ENCODE results near the gene ACVR2A. TPM values are rescaled to one million over a fixed set of nuclear protein-coding genes. Genes with fewer than 3 reads are reported as not detected.
A peak's percentile ranks its signal among the peaks of the same experiment; 100 is the strongest.

The ACVR2A gene
- total and polyA plus RNA-seq, 2 donors (not counting 1 experiment from before 2014, with no cell fraction given): 0.91 to 2.0 TPM

DNA sequence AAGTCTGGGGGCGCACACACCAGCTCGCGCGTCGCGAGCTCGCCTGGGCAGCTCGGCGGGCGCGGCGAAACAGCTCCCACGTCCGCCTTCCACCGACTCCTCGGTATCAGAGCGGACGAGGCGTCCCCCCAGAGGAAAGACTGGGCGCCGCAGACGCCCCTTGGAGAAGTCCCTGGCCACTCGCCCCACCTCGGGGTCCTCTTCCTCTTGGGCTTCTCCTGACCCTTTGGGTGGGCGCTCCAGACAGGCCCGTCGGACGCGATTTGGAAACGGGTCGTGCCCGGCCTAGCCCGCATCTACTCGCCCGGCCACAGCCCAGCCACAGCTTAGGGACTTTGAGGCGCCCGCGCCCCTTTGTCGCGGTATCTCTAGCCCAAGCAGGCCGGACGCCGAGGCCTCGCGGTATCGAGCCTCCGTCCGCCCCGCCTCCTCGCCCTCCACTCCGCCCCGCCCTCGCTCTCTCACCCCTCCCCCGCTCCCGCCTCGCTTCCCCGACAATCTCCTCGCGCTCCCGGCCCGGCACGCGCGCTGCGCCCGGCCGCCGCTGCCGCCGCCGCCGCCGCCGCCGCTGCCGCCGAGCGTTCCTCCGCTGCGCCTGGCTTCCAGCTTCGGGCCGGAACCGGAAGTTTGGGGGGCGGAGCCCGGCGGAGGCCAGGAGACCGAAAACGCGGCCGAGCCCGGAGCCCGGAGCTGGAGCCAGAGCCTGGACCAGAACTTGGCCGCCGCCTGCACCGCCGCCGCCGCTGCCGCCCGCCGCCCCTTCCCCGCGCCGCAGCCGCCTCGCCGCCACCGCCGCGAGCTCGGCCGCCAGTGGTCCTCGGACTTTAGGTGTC is 749 bp upstream of the ACVR2A start:
- peak overlapping the region; percentile 29 to 56 for H3K27ac ChIP-seq (ENCODE audit: low read length in 2 of 2)
- H3K27me3 Mint-ChIP-seq: peaks cover 51% of the 10 kb centered on the region

More for the DNA sequence above, 749 bp upstream of the ACVR2A start:
- Histone ChIP-seq H3K79me2 (ENCODE audit: control insufficient read depth, insufficient read depth, low read length) (peaks cover 12% of the 10 kb centered on the region), H3K4me1 (ENCODE audit: control insufficient read depth in 2 of 2, insufficient read depth in 2 of 2, low read length in 2 of 2) (peaks cover 19 to 21% of the 10 kb centered on the region in 2 donors), H3K4me2 (replicated peaks; ENCODE audit: low read depth, low read length, poor library complexity, severe bottlenecking) (peak overlapping the region; percentile 89), H3K9me3 (ENCODE audit: control extremely low read depth in 1 of 3, control insufficient read depth in 2 of 3, insufficient read depth in 1 of 3, low read length in 2 of 3) (peaks cover 0 to 1% (median 0%) of the 10 kb centered on the region in 3 donors), H3K4me3 (ENCODE audit: control extremely low read depth in 1 of 5, extremely low read depth in 1 of 5, insufficient read depth in 1 of 5, low read depth in 2 of 5, low read length in 4 of 5) (peak overlapping the region; percentile 11 to 89 (median 69)), H3K9ac (ENCODE audit: low read length) (peak overlapping the region; percentile 77), H3K36me3 (replicated peaks in 1 of 2; ENCODE audit: control extremely low read depth in 1 of 2, control insufficient read depth in 1 of 2, extremely low read depth in 1 of 2, insufficient read depth in 2 of 2, low read length in 1 of 2) (no peaks in the 10 kb centered on the region), H3K27me3 (replicated peaks in 1 of 4; ENCODE audit: control extremely low read depth in 1 of 4, control insufficient read depth in 3 of 4, insufficient read depth in 4 of 4, low read length in 3 of 4) (peaks cover 0 to 29% (median 26%) of the 10 kb centered on the region in 4 experiments), H4K20me1 (ENCODE audit: control insufficient read depth, insufficient read depth, low read length, poor library complexity, severe bottlenecking) (no peaks in the 10 kb centered on the region), H2AFZ (ENCODE audit: insufficient read depth, low read depth, low read length, poor library complexity, severe bottlenecking) (peak overlapping the region; percentile 86)
- Mint-ChIP-seq H3K4me1 (peaks cover 27% of the 10 kb centered on the region), H3K4me3 (peak overlapping the region; percentile 95), H3K27ac (peak overlapping the region; percentile 86), H3K9me3 (ENCODE audit: insufficient read depth) (no peaks in the 10 kb centered on the region)
- CTCF ChIA-PET: interaction anchor here (0.9 to 1.1 kb wide), 2 partner anchors 9 to 67 kb away, joined by 3 to 4 read pairs; no protein-coding TSS in a partner anchor
- peak; percentile 91 for DNase-seq
- 1% methylated on average over 113 of the region's 113 CpGs for WGBS (ENCODE audit: insufficient coverage)
- peak; percentile 87 for ATAC-seq (ENCODE audit: low read depth)
- POLR2A ChIA-PET: interaction anchor here (1.6 kb wide), 1 partner anchor 177 kb away, joined by 4 read pairs; the partner anchor contains the start of genes MBD5 and ORC4
- intact Hi-C loops (cut with micrococcal nuclease): loop anchor here (2.0 to 10.0 kb wide), 2 partner anchors 801 to 1745 kb away; partner anchors contain the start of gene EPC2
- no peak for TF ChIP-seq EZH2 (IDR thresholded peaks at IDR 0.05; ENCODE audit: borderline replicate concordance, insufficient read depth, low read depth, low read length, poor library complexity, severe bottlenecking)
- TF ChIP-seq, protein P1, sequence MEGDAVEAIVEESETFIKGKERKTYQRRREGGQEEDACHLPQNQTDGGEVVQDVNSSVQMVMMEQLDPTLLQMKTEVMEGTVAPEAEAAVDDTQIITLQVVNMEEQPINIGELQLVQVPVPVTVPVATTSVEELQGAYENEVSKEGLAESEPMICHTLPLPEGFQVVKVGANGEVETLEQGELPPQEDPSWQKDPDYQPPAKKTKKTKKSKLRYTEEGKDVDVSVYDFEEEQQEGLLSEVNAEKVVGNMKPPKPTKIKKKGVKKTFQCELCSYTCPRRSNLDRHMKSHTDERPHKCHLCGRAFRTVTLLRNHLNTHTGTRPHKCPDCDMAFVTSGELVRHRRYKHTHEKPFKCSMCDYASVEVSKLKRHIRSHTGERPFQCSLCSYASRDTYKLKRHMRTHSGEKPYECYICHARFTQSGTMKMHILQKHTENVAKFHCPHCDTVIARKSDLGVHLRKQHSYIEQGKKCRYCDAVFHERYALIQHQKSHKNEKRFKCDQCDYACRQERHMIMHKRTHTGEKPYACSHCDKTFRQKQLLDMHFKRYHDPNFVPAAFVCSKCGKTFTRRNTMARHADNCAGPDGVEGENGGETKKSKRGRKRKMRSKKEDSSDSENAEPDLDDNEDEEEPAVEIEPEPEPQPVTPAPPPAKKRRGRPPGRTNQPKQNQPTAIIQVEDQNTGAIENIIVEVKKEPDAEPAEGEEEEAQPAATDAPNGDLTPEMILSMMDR (IDR thresholded peaks at IDR 0.05): no peak
